ENCODE results near the gene PAQR9.
"Not testable (repeated sequence)": the region's sequence is repeated elsewhere in the genome, so short reads cannot be mapped to it uniquely, and the experiment has no call there.

The PAQR9 gene

DNA sequence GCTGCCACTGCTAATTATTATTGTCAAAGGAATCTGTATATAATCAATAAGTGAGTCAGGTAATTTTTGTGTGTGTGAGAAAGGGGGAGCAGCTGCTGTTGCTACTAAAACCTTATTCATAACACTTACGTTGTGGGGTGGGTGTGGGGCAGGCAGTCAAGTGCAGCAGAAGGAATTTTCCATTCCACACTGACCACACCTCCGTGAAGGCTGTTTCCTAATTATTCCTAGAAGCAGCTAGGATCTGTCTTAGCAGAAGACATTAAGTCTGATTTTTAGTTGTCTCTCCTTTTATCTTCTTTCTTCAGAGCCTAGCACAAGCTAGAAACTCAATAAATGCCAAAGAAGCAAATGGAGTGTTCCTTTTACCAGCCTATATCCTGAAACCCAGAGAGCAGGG, 33.9 kb upstream of the PAQR9 start:
- no peak overlapping the region for H3K9ac ChIP-seq (ENCODE audit: low read length)
- H3K4me3 ChIP-seq (ENCODE audit: low read length) = no peak overlapping the region
- H3K36me3 ChIP-seq (ENCODE audit: control insufficient read depth, insufficient read depth, low read length) = no peaks in the 10 kb centered on the region
- H3K9me3 ChIP-seq (ENCODE audit: control insufficient read depth, low read length) = no peaks in the 10 kb centered on the region
- H3K27me3 ChIP-seq (ENCODE audit: control insufficient read depth, insufficient read depth, low read length) = no peaks in the 10 kb centered on the region
- peaks cover 5% of the 10 kb centered on the region for H3K4me1 ChIP-seq (ENCODE audit: control insufficient read depth, insufficient read depth, low read length)

DNA sequence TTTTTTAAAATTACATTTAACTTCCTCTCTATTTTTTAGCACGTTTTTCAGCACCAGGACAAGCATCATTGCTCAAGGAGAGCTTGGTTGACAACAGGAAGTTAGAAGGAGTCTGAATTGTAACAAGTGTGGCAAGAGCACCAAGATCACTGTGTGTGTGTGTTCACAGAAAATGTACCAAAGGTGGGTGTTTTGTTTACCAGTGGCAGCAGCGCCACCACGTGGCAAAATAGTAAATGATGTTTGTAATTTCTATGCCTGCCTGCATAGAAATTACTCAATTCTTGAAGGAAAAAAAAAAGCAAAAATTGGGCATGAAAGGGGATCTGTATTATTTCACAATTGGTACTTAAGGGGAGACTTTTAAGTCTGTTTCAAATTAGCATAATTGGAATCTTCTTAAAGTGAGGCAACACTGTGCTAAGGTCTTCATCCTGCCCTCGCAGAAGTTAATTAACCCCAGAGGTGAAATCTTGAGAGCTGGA, 30.5 kb upstream of the PAQR9 start:
- no peaks in the 10 kb centered on the region for H3K4me1 ChIP-seq (ENCODE audit: control insufficient read depth, insufficient read depth, low read length)
- no peaks in the 10 kb centered on the region for H3K9me3 ChIP-seq (ENCODE audit: control insufficient read depth, low read length)
- no peak overlapping the region for H3K4me3 ChIP-seq (ENCODE audit: low read length)
- H3K27me3 ChIP-seq (ENCODE audit: control insufficient read depth, insufficient read depth, low read length) = no peaks in the 10 kb centered on the region
- no peaks in the 10 kb centered on the region for H3K36me3 ChIP-seq (ENCODE audit: control insufficient read depth, insufficient read depth, low read length)
- H3K9ac ChIP-seq (ENCODE audit: low read length) = no peak overlapping the region

DNA sequence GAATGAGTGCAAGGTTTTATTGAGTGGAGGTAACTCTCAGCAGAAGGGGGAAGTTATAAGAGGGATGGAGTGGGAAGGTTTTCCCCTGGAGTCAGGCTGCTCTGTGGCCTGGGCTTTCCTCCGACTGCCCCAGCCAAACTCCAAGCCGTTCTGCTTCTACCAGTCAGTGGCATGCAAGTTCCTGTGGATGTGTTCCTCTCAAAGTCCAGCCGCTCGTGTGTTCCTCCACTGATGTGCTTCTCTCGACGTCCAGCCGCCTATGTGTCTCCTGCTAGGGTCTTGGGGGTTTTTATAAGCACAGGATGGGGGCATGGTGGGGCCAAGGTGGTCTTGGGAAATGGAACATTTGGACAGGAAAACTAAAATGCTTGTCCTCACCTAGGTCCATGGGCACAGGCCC, 28.8 kb upstream of the PAQR9 start:
- Histone ChIP-seq H3K9ac (ENCODE audit: low read length) (no peak overlapping the region), H3K4me1 (ENCODE audit: control insufficient read depth, insufficient read depth, low read length) (no peaks in the 10 kb centered on the region), H3K4me3 (ENCODE audit: low read length) (no peak overlapping the region), H3K36me3 (ENCODE audit: control insufficient read depth, insufficient read depth, low read length) (no peaks in the 10 kb centered on the region), H3K27me3 (ENCODE audit: control insufficient read depth, insufficient read depth, low read length) (no peaks in the 10 kb centered on the region), H3K9me3 (ENCODE audit: control insufficient read depth, low read length) (no peaks in the 10 kb centered on the region)

DNA sequence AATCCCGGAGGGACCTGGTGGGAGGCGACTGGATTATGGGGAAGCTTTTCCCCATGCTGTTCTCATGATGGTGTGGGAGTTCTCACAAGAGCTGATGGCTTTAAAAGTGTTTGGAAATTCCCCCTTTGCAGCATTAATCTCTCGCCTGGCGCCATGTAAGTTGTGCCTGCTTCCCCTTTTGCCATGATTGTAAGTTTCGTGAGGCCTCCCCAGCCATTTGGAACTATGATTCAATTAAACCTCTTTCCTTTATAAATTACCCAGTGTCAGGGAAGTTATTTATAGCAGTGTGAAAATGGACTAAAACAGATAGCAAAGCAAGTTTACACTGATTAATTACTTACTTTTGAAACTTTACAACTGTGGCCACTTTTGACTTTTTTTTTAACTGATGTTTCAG, 27.2 kb upstream of the PAQR9 start:
- H3K27me3 ChIP-seq (ENCODE audit: control insufficient read depth, insufficient read depth, low read length) = no peaks in the 10 kb centered on the region
- no peak overlapping the region for H3K9ac ChIP-seq (ENCODE audit: low read length)

GRCh38 chr3:142988826-142989225, 25.4 kb upstream of the PAQR9 start:
- H3K4me1 ChIP-seq (ENCODE audit: control insufficient read depth, insufficient read depth, low read length); H3K36me3 ChIP-seq (ENCODE audit: control insufficient read depth, insufficient read depth, low read length); H3K27me3 ChIP-seq (ENCODE audit: control insufficient read depth, insufficient read depth, low read length); H3K4me3 ChIP-seq (ENCODE audit: low read length); H3K9ac ChIP-seq (ENCODE audit: low read length); H3K9me3 ChIP-seq (ENCODE audit: control insufficient read depth, low read length): not testable (repeated sequence)

More for the DNA sequence above, 27.2 kb upstream of the PAQR9 start:
- Histone ChIP-seq H3K4me3 (ENCODE audit: low read length) (no peak overlapping the region), H3K4me1 (ENCODE audit: control insufficient read depth, insufficient read depth, low read length) (no peaks in the 10 kb centered on the region), H3K36me3 (ENCODE audit: control insufficient read depth, insufficient read depth, low read length) (no peaks in the 10 kb centered on the region), H3K9me3 (ENCODE audit: control insufficient read depth, low read length) (no peaks in the 10 kb centered on the region)

GRCh38 chr3:142988221-142988620, 24.7 kb upstream of the PAQR9 start:
- H3K9ac ChIP-seq (ENCODE audit: low read length); H3K9me3 ChIP-seq (ENCODE audit: control insufficient read depth, low read length); H3K4me3 ChIP-seq (ENCODE audit: low read length); H3K27me3 ChIP-seq (ENCODE audit: control insufficient read depth, insufficient read depth, low read length); H3K4me1 ChIP-seq (ENCODE audit: control insufficient read depth, insufficient read depth, low read length); H3K36me3 ChIP-seq (ENCODE audit: control insufficient read depth, insufficient read depth, low read length): not testable (repeated sequence)

DNA sequence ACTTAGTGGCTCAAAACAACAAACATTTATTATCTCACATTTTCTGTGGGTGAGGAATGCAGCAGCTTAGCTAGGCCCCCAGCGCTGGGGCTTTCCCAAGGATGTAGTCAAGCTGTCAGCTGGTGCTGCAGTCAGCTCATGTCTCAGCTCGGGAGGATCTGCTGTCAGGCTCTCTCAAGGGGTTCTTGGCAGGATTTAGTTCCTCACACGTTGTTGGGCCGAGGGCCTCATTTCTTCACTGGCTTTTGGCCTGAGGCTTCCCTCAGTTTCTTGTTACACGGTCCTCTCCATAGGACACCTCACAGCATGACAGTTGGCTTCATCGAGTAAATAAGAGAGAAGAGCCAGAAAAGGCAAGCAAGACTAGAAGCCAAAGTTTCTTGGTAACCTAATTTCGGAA, 24.2 kb upstream of the PAQR9 start:
- no peak overlapping the region for H3K9ac ChIP-seq (ENCODE audit: low read length)
- H3K4me1 ChIP-seq (ENCODE audit: control insufficient read depth, insufficient read depth, low read length) = no peaks in the 10 kb centered on the region
- H3K27me3 ChIP-seq (ENCODE audit: control insufficient read depth, insufficient read depth, low read length) = no peaks in the 10 kb centered on the region
- H3K36me3 ChIP-seq (ENCODE audit: control insufficient read depth, insufficient read depth, low read length) = no peaks in the 10 kb centered on the region
- H3K4me3 ChIP-seq (ENCODE audit: low read length) = no peak overlapping the region
- no peaks in the 10 kb centered on the region for H3K9me3 ChIP-seq (ENCODE audit: control insufficient read depth, low read length)

DNA sequence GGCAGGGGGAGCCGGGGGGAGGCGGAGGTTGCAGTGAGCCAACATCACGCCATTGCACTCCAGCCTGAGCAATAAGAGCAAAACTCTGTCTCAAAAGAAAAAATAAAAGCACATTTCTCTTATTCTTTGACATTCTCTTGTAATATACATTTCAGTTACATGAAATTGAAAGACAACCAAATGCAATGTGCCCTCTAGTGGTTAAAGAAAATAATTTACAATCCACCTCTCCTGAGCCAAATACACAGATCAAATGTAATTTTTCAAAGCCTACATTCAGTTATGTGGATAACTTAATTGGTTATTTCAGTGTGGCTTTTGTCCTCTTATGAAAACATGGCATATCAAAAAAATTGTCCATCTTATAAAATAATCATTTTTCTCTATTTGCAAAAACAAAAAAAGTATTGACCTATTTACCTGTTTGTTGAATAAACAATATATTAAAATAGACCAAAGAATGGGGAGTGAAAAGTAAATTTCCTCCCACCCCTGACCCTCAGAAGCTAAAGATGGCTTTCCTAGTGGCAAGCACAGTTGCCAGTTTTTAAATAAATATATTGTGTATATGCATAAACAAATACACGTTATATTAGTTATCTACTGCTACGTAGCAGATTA, 23.7 kb upstream of the PAQR9 start:
- Histone ChIP-seq H3K27me3 (ENCODE audit: control insufficient read depth, insufficient read depth, low read length) (no peaks in the 10 kb centered on the region), H3K36me3 (ENCODE audit: control insufficient read depth, insufficient read depth, low read length) (no peaks in the 10 kb centered on the region), H3K9ac (ENCODE audit: low read length) (no peak overlapping the region), H3K9me3 (ENCODE audit: control insufficient read depth, low read length) (no peaks in the 10 kb centered on the region), H3K4me1 (ENCODE audit: control insufficient read depth, insufficient read depth, low read length) (no peaks in the 10 kb centered on the region), H3K4me3 (ENCODE audit: low read length) (no peak overlapping the region)

DNA sequence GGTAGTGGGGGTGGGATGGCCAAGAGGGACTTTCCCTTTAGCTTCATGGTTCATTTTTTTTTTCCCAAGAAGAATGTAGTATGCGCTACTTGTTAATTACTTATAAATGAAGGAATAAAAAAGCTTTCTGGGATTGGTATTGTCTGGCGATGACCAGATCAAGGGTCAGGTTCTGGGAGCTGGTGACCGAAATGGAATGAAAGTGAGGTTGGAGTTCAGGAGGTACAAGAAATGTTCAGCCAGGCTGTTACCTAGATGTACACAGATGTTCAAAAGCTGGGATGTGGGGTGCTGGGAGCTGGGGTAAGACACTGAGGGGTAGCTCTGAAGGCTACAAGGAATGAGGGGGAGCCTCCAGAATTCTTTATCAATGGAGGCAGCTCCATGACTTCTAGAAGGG, 20.8 kb upstream of the PAQR9 start:
- Histone ChIP-seq H3K27me3 (ENCODE audit: control insufficient read depth, insufficient read depth, low read length) (no peaks in the 10 kb centered on the region), H3K4me3 (ENCODE audit: low read length) (no peak overlapping the region), H3K36me3 (ENCODE audit: control insufficient read depth, insufficient read depth, low read length) (no peaks in the 10 kb centered on the region), H3K4me1 (ENCODE audit: control insufficient read depth, insufficient read depth, low read length) (no peaks in the 10 kb centered on the region), H3K9me3 (ENCODE audit: control insufficient read depth, low read length) (no peaks in the 10 kb centered on the region), H3K9ac (ENCODE audit: low read length) (no peak overlapping the region)

- H3K9me3 ChIP-seq (ENCODE audit: control insufficient read depth, low read length) = no peaks in the 10 kb centered on the region
- no peaks in the 10 kb centered on the region for H3K4me1 ChIP-seq (ENCODE audit: control insufficient read depth, insufficient read depth, low read length)
- no peak overlapping the region for H3K4me3 ChIP-seq (ENCODE audit: low read length)
- H3K27me3 ChIP-seq (ENCODE audit: control insufficient read depth, insufficient read depth, low read length) = no peaks in the 10 kb centered on the region
- no peak overlapping the region for H3K9ac ChIP-seq (ENCODE audit: low read length)
- H3K36me3 ChIP-seq (ENCODE audit: control insufficient read depth, insufficient read depth, low read length) = no peaks in the 10 kb centered on the region
Measured at GRCh38 chr3:142983318-142983717, 19.8 kb upstream of the PAQR9 start.

- no peak overlapping the region for H3K4me3 ChIP-seq (ENCODE audit: low read length)
- H3K36me3 ChIP-seq (ENCODE audit: control insufficient read depth, insufficient read depth, low read length) = no peaks in the 10 kb centered on the region
- H3K4me1 ChIP-seq (ENCODE audit: control insufficient read depth, insufficient read depth, low read length) = no peaks in the 10 kb centered on the region
- H3K27me3 ChIP-seq (ENCODE audit: control insufficient read depth, insufficient read depth, low read length) = no peaks in the 10 kb centered on the region
- H3K9ac ChIP-seq (ENCODE audit: low read length) = no peak overlapping the region
- H3K9me3 ChIP-seq (ENCODE audit: control insufficient read depth, low read length) = no peaks in the 10 kb centered on the region
Measured at GRCh38 chr3:142982038-142982773, 18.7 kb upstream of the PAQR9 start.

DNA sequence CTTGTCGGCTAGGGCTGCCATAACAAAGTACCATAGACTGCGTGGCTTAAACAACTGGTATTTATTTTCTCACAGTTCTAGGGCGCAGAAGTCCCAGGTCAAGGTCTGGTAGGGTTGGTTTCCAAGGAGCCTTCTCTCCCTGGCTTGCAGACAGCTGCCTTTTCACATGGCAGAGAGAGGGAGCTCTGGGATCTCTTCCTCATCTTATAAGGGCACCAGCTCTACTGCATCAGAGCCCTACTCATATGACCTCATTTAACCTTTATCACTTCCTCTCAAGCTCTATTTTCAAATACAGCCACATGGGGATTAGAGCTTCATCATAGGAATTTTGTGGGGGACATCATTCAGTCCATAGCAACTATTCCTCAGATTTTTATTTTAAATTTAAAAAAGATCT, 17.6 kb upstream of the PAQR9 start:
- peaks cover 8% of the 10 kb centered on the region for H3K4me1 ChIP-seq (ENCODE audit: control insufficient read depth, insufficient read depth, low read length)
- no peaks in the 10 kb centered on the region for H3K36me3 ChIP-seq (ENCODE audit: control insufficient read depth, insufficient read depth, low read length)
- H3K27me3 ChIP-seq (ENCODE audit: control insufficient read depth, insufficient read depth, low read length) = no peaks in the 10 kb centered on the region
- H3K4me3 ChIP-seq (ENCODE audit: low read length) = no peak overlapping the region
- H3K9me3 ChIP-seq (ENCODE audit: control insufficient read depth, low read length) = no peaks in the 10 kb centered on the region
- no peak overlapping the region for H3K9ac ChIP-seq (ENCODE audit: low read length)

Measured in mucosa of stomach (tissue), 1 donor.